ENCODE results near the gene VGLL3.
A peak's percentile ranks its signal among the peaks of the same experiment; 100 is the strongest.
"Not testable (repeated sequence)": the region's sequence is repeated elsewhere in the genome, so short reads cannot be mapped to it uniquely, and the experiment has no call there.

Gene VGLL3, protein sequence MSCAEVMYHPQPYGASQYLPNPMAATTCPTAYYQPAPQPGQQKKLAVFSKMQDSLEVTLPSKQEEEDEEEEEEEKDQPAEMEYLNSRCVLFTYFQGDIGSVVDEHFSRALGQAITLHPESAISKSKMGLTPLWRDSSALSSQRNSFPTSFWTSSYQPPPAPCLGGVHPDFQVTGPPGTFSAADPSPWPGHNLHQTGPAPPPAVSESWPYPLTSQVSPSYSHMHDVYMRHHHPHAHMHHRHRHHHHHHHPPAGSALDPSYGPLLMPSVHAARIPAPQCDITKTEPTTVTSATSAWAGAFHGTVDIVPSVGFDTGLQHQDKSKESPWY

DNA sequence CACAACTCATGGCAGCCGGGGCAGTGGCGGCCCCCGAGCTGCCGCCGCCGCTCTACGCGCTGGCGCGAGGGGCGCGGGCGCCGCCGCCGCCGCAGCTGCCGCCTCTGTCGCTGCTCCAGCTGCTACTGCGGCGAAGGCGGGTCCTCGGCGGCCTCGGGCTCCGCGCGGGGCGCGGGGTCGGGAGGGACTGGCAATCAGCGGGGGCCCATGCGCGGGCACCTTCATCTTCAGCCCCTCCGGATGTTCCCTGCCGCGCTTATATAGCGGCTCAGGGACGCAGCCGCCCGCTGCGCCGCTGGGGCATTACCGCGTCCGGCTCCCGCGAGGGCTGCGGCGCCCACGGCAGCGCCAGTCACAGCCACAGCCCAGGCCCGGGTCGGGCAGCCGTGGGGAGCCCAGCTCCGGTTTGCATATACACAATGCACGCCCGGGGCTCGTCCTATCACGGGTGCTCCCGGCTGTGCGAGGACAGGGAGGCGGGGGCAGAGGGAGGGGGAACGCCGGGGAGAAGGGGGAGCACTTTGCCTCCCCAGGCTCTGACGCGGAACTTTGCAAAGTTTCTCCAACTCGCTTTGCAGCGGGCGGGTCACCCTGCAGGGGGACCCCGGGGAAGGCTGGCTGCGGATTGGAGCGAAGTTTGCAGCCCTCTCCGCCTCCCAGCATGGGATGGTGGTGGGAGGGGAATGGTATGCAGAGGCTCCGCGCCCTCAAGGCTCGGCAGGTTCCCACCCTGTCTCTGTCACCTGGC is at the start of gene VGLL3:
Gene VGLL3 (minus strand): TSS at position 416 of the 748 bp plus-strand sequence. CDS start 406 bp downstream, at position 10.
- DNase-seq = peak; percentile 90

DNA sequence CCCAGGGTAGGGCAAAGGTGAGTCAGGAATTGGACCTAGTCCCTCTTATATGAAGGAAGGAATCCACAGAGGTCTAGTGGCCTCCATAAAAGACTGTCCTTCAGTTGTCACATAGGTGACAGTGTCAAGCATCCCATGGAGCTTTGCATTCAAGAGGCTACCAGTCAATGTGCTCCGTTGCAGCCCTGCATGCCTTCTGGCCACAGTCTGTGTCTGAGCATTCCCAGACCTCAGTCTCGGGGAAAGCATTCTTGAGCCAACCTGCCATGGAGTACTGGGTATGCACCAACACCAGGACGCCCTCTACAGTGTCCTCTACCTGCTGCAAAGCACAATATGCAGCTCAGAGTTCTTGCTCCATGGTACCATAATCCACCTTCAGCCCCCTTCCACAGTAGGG is 46.7 kb upstream of the VGLL3 start:
- no peak for DNase-seq

DNA sequence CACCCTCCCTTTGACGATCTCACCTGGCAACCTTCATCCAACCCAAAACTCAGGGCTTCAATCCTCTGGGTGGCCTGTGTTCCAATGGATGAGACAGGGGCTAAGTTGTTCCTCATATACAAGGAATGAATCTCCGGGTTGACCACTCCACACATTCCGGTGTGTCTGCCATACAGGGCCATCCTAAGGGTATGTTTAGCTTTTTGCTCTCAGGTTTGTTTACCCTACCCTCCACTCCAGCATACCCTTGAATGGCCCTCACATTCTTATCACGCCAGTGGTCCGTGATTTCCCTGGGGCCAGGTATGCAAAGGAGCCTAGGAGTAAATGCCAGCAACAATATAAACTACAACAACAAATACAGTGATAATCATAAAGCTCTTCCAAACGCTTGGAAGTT is 45.7 kb upstream of the VGLL3 start:
- no peak for DNase-seq

DNA sequence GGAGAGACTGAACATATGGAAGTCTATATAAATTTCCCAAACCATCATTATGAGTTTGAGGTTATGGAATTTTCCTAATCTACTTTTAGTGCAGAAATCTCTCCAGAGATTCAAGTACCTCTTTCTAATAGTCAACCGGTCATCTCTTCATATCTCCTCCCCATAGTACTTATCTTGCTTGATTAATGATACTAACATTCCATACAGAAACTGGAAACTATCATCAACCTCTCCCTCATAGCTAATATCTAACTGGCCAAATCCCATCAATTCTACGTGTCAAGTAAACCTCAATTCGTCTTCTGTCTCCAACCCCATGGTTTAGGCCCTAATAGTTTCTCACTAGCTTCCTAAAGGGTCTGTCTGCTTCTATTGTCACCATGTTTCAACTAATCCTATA is 44.4 kb upstream of the VGLL3 start:
- DNase-seq = no peak

DNA sequence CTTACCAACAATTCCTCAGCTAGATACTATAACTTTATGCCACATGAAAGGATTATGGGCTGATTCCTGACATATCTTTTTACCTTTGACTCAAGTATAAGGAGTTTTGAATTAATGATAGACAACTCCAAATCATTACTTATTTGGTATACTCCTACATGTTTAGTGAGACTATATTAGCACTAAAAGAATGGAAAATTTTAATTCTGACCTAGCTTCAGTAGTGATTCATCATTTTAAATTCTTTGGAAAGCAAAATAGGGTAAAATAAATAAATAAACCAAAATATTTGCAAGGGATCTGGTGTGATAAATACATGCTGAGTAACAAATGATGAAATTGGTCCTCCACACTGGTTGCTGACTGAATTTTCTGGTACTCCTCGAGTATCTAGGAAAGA is 42.3 kb upstream of the VGLL3 start:
- no peak for DNase-seq

DNA sequence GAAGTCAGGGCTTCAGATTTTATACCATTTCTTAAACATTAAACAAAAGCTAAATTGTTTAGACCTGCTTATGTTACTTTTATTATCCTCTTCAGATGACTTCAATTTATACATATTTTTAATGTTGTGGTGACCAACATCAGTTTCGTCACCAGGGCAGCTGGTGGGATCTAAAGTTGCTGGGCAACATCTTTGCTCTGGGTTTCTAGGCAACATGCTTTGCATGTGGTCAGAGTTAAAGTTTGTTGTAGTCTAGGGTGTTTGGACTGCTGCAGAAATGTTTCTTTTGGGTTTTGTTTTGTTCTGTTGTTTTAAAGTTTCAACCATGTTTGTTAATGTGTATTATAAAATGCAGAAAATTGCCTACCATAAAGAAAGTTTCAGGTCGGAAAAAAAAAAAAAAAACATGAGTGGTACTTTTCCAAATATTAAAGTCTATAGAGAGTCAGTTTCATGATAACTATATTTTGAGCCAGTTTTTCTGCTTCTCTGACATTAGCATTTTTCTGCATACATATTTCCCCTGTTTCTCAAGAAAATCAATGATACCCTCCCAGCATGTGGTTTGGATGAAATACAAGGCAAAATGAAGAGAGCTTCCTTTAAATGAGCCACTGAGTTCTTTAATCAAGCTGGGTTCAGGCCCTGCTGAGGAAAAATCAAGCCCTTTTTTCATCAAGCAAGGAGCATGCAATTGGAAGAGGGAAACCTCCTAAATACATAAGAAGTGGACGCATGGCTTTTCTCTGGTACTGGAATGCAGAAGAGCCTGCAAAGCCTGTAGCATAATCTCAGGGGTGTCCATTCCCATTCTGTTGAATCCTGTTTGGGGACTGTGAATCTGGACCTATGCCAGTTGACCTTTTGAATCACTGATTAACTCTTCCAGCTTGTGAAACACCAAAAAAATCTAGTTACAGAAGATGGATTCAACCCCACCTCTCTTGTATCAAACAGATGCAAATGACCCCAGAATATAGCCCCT is 35.0 kb upstream of the VGLL3 start:
- DNase-seq = no peak

DNA sequence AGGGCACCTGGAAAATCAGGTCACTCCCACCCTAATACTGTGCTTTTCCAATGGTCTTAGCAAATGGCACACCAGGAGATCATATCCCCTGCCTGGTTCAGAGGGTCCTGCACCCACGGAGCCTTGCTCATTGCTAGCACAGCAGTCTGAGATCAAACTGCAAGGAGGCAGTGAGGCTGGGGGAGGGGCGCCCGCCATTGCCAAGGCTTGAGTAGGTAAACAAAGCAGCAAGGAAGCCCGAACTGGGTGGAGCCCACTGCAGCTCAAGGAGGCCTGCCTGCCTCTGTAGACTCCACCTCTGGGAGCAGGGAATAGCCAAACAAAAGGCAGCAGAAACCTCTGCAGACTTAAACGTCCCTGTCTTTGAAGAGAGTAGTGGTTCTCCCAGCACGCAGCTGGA is 26.4 kb upstream of the VGLL3 start:
- not testable (repeated sequence) for DNase-seq

DNA sequence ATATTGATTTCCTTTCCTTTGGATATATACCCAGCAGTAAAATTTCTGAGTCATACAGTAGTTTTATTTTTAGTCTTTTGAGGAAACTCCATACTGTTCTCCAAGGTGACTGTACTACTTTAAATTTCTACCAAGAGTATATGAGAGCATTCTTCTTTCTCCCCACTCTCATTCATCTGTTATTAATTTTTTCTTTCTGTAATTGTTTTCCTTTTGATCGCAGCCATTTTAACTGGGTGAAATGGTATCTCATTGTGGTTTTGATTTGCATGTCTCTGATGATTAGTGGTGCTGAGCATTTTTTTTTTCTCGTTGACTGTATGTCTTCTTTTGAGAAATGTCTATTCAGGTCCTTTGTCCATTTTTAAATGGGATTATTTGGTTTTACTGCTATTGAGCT is 18.3 kb upstream of the VGLL3 start:
- no peak for DNase-seq

DNA sequence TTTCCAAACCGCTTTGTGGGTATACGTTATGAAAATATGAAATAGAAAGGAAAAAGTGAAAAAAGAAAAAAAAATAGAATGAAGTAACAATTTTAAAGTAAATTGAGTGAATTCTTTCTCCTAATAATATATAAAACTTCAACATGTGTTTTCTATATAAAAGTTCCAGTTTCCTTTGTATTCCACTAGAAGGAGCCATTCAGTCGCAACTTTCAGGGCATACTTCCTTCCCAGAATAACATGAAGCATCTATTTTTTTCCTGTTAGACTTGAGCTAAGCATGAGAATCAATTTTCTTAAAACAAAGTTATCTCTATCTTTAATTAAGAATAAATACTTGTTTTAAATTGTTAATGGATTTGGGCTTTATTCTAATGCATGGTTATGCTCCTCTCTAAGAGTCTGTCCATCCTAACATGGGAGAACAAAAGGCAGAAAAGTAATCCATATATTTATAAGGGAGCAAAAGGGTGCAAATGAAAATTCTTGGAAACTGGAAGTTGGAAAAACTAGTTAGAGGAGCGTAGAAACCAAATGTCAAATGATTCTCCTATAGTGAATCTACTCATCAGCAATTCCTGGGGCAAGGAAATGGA is 16.0 kb upstream of the VGLL3 start:
- no peak for DNase-seq

DNA sequence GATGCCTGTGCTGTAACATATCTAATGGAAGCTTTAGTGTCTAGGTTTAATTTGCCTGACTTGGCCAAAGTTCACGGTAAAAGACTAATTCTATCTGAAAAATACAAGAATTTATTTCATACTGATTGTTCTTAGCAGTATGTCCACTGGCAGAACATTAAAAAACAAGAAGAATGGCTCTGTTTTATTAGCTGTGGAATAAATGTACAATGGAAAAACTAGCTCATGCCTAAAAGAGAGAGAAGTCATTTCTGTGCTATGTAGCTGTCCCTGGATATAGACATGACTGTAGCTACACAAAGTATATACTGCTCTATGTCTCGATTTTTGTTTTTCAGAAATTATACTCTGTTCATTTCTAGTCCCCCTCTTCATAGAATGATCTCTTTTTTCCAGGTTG is 13.9 kb upstream of the VGLL3 start:
- no peak for DNase-seq

DNA sequence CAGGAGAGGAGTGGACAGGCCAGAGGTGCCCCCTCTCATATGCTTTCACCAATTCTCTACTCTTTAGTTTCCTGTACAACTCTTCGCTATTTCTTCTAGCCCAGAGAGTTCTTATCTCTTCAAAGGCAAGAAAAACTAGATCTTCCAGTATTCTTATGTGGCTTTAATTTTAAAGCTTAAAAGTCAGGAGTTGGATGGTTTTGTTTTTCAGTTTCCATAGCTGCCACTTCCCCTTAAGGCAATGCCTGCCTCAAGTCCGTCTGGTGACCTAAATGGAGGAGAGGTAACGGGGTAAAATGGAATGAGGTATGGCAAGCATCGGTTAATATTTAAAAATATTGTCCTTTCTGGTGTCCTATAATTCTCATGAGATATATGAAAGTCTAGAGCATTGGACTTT is 11.4 kb upstream of the VGLL3 start:
- no peak for DNase-seq

DNA sequence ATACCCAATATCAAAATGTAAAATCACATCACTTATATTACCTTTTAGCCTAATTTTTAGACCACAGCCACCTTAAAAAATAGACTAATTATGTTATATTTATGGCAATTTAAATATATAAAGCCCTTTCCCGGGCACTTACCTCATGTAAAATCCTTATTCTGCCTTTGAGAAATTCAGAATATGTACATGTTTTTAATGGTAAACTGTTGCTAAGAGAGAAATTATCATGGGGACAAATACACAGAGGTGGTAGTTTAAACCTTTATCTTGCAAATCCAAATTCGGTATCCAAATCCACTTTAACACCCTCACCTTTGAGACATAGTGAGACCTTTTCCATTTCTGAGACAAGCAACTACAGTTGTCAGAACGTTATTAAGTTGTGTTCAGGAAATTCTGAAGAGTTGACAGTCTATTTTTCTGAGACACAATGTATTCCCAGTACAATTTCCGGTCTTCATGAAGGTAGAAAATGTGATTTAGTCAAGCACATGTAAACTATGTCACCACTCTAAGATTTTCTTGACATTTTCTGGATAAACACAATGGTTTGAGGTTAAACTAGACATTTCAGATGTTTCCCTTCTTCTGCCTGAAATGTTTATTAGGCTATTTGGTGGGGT is 10.6 kb upstream of the VGLL3 start:
- DNase-seq = no peak

DNA sequence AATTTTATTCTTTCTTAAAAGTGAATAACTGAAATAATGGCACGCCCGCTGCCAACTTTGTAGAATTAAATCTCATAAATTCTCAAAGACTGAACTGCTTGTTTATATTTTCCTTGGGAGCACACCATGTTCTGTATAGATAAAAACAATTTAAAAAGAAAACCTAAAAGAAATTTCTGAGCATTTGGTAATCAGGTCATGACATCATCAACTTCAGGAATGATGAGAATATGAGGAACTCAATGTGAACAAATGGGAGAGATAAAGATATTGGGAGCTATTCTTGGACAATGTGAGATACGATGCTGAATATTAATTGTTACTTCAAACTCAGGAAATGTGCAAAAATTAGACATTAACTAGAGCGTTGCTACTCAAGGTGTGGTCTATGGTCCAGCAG is 10.0 kb upstream of the VGLL3 start:
- no peak for DNase-seq

DNA sequence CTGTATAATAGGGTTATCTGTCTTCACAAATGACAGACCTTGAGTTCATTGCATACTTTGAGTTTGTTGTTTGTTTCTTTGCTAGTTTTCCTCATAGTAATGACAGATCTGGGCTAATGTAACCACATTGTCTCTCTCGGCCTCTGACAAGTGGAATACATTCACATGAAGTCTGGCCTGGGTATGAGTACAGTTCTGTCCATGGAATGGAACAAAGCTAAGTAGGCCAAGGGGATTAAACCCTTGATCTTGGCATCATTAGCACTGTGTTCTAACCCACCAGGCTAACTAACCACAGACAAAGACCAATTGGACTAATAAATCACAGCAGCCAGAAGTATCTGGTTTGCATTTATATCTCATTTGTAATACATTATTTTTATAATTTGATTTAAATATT is 7.6 kb upstream of the VGLL3 start:
- no peak for DNase-seq

DNA sequence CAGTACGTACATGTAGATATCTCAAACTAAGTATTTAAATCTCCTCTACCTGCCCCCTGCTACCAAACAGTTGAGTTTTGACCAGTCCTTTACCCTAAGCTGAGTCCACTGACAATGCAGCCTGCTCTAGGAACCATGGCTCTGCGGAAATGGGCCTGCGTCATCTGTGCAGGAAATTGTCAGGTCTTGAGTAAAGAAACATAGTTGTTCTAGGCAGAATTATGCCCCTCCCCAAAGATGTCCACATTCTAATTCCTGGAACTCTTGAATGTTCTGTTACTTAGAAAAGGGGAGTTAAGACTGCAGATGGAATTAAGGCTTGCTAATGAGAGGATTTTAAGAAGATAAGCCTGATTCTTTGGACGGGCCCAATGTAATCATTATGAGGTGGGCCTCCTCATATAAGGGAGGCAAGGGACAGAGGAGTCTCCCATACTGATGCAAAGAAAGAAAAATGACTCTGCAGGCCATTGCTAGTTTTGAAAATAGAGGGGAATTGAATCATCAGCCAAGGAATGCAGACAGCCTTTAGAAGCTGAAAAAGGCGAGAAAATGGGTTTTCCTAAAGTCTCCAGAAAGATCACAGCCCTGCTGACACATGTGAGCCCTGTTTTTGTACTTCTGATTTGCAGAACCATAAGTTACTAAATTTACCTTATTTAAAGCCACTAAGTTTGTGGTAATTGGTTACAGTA is 5.5 kb upstream of the VGLL3 start:
- no peak for DNase-seq

DNA sequence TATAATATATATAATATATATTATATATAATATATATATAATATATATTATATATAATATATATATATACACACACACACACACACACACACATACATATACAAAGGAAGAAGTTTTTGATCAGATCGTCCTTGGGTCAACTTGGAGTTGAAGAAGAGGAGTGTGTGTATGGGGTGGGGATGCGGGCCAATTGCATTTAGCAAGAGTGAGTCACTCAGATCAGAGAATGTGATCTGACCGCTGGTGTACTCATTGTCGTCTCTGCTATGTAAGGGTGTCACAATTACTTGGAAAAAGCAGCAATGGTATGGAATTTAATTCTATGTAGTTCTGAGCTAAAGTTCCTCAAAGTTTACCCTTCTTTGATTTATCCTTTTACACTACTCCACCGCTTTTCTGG is 4.6 kb upstream of the VGLL3 start:
- no peak for DNase-seq

DNA sequence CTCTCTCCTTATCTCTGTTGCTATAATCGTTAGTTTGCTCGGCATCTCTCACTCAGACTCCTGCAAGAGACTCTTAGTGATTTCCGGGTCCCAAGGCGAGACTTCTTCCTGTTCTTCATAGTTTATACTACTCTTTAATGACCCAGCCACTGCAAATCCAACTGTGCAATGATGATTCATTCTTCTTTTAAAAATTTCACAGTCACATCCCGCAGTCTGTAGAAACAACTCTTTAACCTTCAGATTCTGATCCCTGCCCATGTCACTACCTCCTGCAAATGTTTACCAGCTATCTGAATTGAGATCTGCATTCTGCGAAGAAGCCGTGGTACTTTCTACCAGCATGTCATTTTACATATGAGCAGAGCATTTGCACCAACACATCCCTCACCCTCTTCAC is 2.8 kb upstream of the VGLL3 start:
- no peak for DNase-seq

DNA sequence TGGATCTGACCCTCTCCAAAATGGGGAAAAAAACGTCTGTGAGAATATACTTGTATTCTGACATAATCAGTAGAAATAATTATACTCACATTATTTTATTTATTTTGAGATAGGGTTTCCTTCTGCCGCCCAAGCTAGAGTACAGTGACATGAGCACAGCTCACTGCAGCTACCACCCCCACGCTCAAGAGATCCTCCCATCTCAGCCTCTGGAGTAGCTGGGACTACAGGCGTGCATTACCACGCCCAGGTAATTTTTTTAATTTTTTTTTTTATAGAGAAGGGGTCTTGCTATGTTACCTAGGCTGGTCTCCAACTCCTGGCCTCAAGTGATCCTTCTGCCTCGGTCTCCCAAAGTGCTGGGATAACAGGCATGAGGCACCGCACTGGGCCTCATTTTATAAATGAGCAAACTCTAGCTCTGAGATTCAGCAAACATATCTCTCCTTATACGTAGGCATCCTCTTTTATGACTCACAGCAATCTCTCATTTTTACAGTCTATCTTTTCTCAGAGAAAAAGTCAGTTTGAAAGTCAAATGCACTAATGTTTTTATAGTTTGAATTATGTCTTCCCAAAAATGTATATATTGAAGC is 989 bp upstream of the VGLL3 start:
- no peak for DNase-seq

DNA sequence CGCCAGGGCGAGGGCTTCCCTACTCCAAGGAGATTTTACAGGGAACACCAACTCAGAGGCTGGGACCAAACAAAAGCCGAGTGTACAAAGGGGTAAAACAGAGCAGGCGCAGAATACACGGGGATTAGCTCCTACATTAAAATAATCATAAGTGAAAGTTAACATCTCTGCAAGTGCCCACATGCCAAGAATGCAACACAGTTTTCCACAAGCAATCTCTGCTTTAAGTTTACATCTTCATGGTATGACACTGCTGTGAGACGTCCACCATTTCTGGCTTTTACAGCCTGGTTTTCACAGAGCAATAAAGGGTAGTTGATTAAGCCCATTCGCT is 500 bp upstream of the VGLL3 start:
- no peak for DNase-seq

DNA sequence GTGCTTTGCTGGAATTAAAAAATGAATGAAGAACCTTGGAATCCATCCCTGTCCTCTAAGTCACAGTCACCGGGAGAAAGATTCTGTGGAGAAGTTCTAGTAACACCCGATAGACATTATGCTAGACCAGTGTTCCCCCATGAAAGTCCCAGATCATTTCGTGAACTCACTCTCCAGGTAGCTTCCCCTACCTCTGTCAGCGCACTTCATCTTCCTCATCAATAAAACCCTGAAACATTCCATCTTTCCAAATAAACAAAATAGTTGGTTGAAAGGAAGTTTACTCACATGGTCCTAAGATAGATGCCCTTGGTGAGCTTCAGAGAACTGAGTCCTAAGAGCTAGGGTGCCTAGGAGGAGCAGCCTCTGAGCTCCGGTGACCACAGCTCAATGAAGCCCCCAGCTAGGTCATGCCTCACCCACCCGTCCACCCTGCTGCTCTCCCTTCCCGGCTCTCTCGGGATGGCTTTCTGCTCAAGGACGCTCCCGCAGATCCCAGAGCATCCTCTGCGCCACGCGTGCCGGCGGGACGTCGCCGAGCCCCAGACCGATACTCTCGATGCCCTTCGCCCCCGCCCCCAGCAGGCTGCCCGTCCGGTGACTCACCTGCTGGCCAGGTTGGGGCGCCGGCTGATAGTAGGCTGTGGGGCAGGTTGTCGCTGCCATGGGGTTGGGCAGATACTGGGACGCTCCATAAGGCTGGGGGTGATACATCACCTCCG is 776 bp downstream of the VGLL3 start:
- DNase-seq = no peak

DNA sequence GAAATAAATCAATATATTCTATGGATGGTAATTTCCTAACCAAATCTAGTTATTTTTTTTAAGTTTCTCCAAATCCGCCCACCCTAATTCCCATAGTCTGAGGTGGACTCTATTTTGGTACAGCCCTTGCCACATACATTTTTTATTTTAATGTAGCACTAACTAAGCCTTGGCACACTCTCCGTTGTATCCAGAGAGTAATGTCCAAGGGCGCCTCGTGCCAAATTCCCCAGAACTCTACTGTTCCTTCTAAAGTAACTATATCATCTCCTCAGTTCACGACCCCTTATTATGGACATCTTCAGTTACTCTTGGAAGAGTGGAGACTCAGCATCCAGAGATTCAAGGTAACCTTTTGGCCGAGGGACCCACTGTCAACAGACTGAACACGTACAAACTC is 1.3 kb downstream of the VGLL3 start:
- DNase-seq = no peak

Measured in left hindlimb (tissue), 1 donor.